Activated CD4-positive, alpha-beta T cell treated with anti-CD3 and anti-CD28 coated beads for 36 hours (primary cell): ENCODE measurements around the gene GPR183. TPM values are rescaled to one million over a fixed set of nuclear protein-coding genes. Genes with fewer than 3 reads are reported as not detected.

Experiments
- ATAC-seq: fragments of 200-7000 bp; cut with Tn5 transposase; one replicate; pipeline ENCODE4 v1.10.0; 2021; ENCODE audit warnings: mild to moderate bottlenecking, moderate library complexity
- CTCF ChIA-PET: fragments of 350-600 bp; sonication (Branson Sonifier 250); formaldehyde crosslinking; loops from one replicate; lab custom pipeline; 2021; ENCODE audit warnings: antibody characterized with exemption; lab: Charles Lee
- POLR2A ChIA-PET: fragments of 350-600 bp; sonication (Branson Sonifier 250); formaldehyde crosslinking; loops from one replicate; lab custom pipeline; 2021; ENCODE audit warnings: antibody characterized with exemption, inconsistent platforms; lab: Charles Lee
- DNase-seq: peaks from one replicate; pipeline ENCODE4 v3.0.0-alpha.2; 2020
- H3K27ac Mint-ChIP-seq: one replicate; pipeline ENCODE4 v1.8.0; 2021; ENCODE audit warnings: mixed read lengths
- H3K27me3 Mint-ChIP-seq: one replicate; pipeline ENCODE4 v1.8.0; 2021; ENCODE audit warnings: mixed read lengths
- H3K36me3 Mint-ChIP-seq: one replicate; pipeline ENCODE4 v1.8.0; 2021; ENCODE audit warnings: low read depth, mixed read lengths
- H3K4me1 Mint-ChIP-seq: one replicate; pipeline ENCODE4 v1.8.0; 2021; ENCODE audit warnings: mixed read lengths
- H3K4me3 Mint-ChIP-seq: one replicate; pipeline ENCODE4 v1.8.0; 2021; ENCODE audit warnings: mild to moderate bottlenecking, moderate library complexity, mixed read lengths
- H3K9me3 Mint-ChIP-seq: one replicate; pipeline ENCODE4 v1.8.0; 2021; ENCODE audit warnings: low read depth, mixed read lengths
- intact Hi-C, 2 experiments: fragments of 100-400 bp; cut with DNase I in 1 of 2; cut with micrococcal nuclease in 1 of 2; formaldehyde crosslinking; loops; one replicate each; pipeline versions ENCODE4 v1.14.2 to v1.15.1; 2022 to 2024; cut with DNase I, micrococcal nuclease
- total RNA-seq, 2 experiments: library from RNA; stranded (reverse); gene quantifications; one replicate each; pipeline ENCODE4 v1.2.3, GENCODE V29; 2021

The GPR183 gene
- total RNA-seq = 10 to 100 TPM; 50.3 to 51.9 TPM

- H3K4me3 Mint-ChIP-seq = peak within 1 kb of the TSS; percentile 85
- H3K9me3 Mint-ChIP-seq = no peaks in the 10 kb centered on the region
- peaks cover 55% of the 10 kb centered on the region for H3K36me3 Mint-ChIP-seq
- ATAC-seq (peak; percentile 45), DNase-seq (peak; percentile 36)
- POLR2A ChIA-PET = interaction anchor here (0.7 to 4.6 kb wide), 8 partner anchors 9 to 127 kb away, joined by 3 to 28 read pairs (median 16); no protein-coding TSS in a partner anchor
- peak within 1 kb of the TSS; percentile 98 for H3K27ac Mint-ChIP-seq
- no peaks in the 10 kb centered on the region for H3K27me3 Mint-ChIP-seq
- intact Hi-C loops = loop anchor here (1.0 to 5.0 kb wide), 10 partner anchors 8 to 190 kb away; partner anchors contain the start of gene UBAC2 (in 1 of the 2)
- peaks cover 73% of the 10 kb centered on the region for H3K4me1 Mint-ChIP-seq
- CTCF ChIA-PET = interaction anchor here (0.6 to 8.7 kb wide), 14 partner anchors 9 to 129 kb away, joined by 3 to 99 read pairs (median 5); partner anchors contain the start of genes GPR18 and UBAC2
Observed at GRCh38 chr13:99307247-99307646, at the start of gene GPR183. GPR183 (minus strand) TSS chr13:99307399; CDS start chr13:99296145, 11,254 bp downstream.

GRCh38 chr13:99356262-99357091, 49.3 kb upstream of the GPR183 start:
- Mint-ChIP-seq H3K4me3 (peak overlapping the region; percentile 42), H3K9me3 (no peaks in the 10 kb centered on the region), H3K27me3 (no peaks in the 10 kb centered on the region), H3K36me3 (peaks cover 69% of the 10 kb centered on the region), H3K27ac (peak overlapping the region; percentile 92), H3K4me1 (peaks cover 99% of the 10 kb centered on the region)
- intact Hi-C loops = loop anchor here (1.0 to 10.0 kb wide), 22 partner anchors 10 to 1038 kb away; partner anchors contain the start of genes GPR183 (in 2 of the 2), STK24 (in 1 of the 2) and UBAC2 (in 1 of the 2)
- ChIA-PET CTCF (interaction anchor here (0.9 to 2.6 kb wide), 13 partner anchors 15 to 87 kb away, joined by 3 to 17 read pairs (median 3); no protein-coding TSS in a partner anchor), POLR2A (interaction anchor here (0.6 to 3.6 kb wide), 13 partner anchors 25 to 138 kb away, joined by 3 to 19 read pairs (median 4); partner anchors contain the start of gene GPR183)
- ATAC-seq = peak; percentile 25
- peak; percentile 48 for DNase-seq

- H3K4me3 Mint-ChIP-seq = peak overlapping the region; percentile 42
- ChIA-PET POLR2A (interaction anchor here (0.6 to 3.6 kb wide), 6 partner anchors 34 to 78 kb away, joined by 3 to 19 read pairs (median 6); no protein-coding TSS in a partner anchor), CTCF (interaction anchor here (1.2 to 2.6 kb wide), 5 partner anchors 15 to 86 kb away, joined by 4 to 17 read pairs (median 6); no protein-coding TSS in a partner anchor)
- H3K9me3 Mint-ChIP-seq = no peaks in the 10 kb centered on the region
- H3K27ac Mint-ChIP-seq = peak overlapping the region; percentile 92
- H3K4me1 Mint-ChIP-seq = peaks cover 97% of the 10 kb centered on the region
- DNase-seq = no peak
- H3K36me3 Mint-ChIP-seq = peaks cover 69% of the 10 kb centered on the region
- intact Hi-C loops = loop anchor here (1.0 to 10.0 kb wide), 10 partner anchors 25 to 1039 kb away; partner anchors contain the start of genes STK24 (in 1 of the 2) and UBAC2 (in 1 of the 2)
- no peak for ATAC-seq
- no peaks in the 10 kb centered on the region for H3K27me3 Mint-ChIP-seq
Observed at GRCh38 chr13:99356012-99356261, 48.7 kb upstream of the GPR183 start.

GRCh38 chr13:99355267-99356011, 48.2 kb upstream of the GPR183 start:
- DNase-seq = no peak
- H3K27ac Mint-ChIP-seq = peak overlapping the region; percentile 92
- no peaks in the 10 kb centered on the region for H3K27me3 Mint-ChIP-seq
- peak overlapping the region; percentile 61 for H3K4me3 Mint-ChIP-seq
- POLR2A ChIA-PET = interaction anchor here (0.6 to 3.6 kb wide), 5 partner anchors 34 to 67 kb away, joined by 3 to 19 read pairs (median 9); no protein-coding TSS in a partner anchor
- peaks cover 97% of the 10 kb centered on the region for H3K4me1 Mint-ChIP-seq
- intact Hi-C loops = loop anchor here (1.0 to 10.0 kb wide), 10 partner anchors 25 to 1039 kb away; partner anchors contain the start of genes STK24 (in 1 of the 2) and UBAC2 (in 1 of the 2)
- no peaks in the 10 kb centered on the region for H3K9me3 Mint-ChIP-seq
- peaks cover 68% of the 10 kb centered on the region for H3K36me3 Mint-ChIP-seq
- ATAC-seq = no peak
- CTCF ChIA-PET = interaction anchor here (1.2 to 4.6 kb wide), 7 partner anchors 18 to 85 kb away, joined by 4 to 40 read pairs (median 9); no protein-coding TSS in a partner anchor

- ATAC-seq = no peak
- H3K27me3 Mint-ChIP-seq = no peaks in the 10 kb centered on the region
- no peaks in the 10 kb centered on the region for H3K9me3 Mint-ChIP-seq
- POLR2A ChIA-PET = interaction anchor here (0.6 to 3.6 kb wide), 6 partner anchors 27 to 81 kb away, joined by 3 to 23 read pairs (median 18); no protein-coding TSS in a partner anchor
- intact Hi-C loops = loop anchor here (1.0 to 10.0 kb wide), 2 partner anchors 59 to 780 kb away; partner anchors contain the start of gene STK24 (in 1 of the 2)
- peaks cover 95% of the 10 kb centered on the region for H3K4me1 Mint-ChIP-seq
- H3K4me3 Mint-ChIP-seq = peak overlapping the region; percentile 61
- DNase-seq = peak; percentile 54
- H3K36me3 Mint-ChIP-seq = peaks cover 68% of the 10 kb centered on the region
- peak overlapping the region; percentile 85 for H3K27ac Mint-ChIP-seq
- CTCF ChIA-PET = interaction anchor here (0.6 to 4.6 kb wide), 11 partner anchors 19 to 162 kb away, joined by 3 to 40 read pairs (median 4); partner anchors contain the start of gene GPR183
Observed at GRCh38 chr13:99354371-99354951, 47.3 kb upstream of the GPR183 start.

GRCh38 chr13:99353836-99354235, 46.6 kb upstream of the GPR183 start:
- CTCF ChIA-PET = interaction anchor here (0.6 to 4.6 kb wide), 12 partner anchors 20 to 85 kb away, joined by 3 to 40 read pairs (median 4); partner anchors contain the start of gene GPR183
- Mint-ChIP-seq H3K36me3 (peaks cover 68% of the 10 kb centered on the region), H3K4me1 (peaks cover 93% of the 10 kb centered on the region), H3K27ac (peak overlapping the region; percentile 85), H3K27me3 (no peaks in the 10 kb centered on the region), H3K4me3 (peak overlapping the region; percentile 61), H3K9me3 (no peaks in the 10 kb centered on the region)
- POLR2A ChIA-PET = interaction anchor here (0.6 to 3.1 kb wide), 6 partner anchors 28 to 81 kb away, joined by 3 to 23 read pairs (median 14); partner anchors contain the start of gene GPR183
- no peak for DNase-seq
- no peak for ATAC-seq
- intact Hi-C loops = loop anchor here (1.0 to 10.0 kb wide), 3 partner anchors 59 to 779 kb away; partner anchors contain the start of gene STK24 (in 1 of the 2)

- Mint-ChIP-seq H3K4me3 (peak overlapping the region; percentile 61), H3K36me3 (peaks cover 70% of the 10 kb centered on the region), H3K27ac (peak overlapping the region; percentile 93), H3K9me3 (no peaks in the 10 kb centered on the region), H3K27me3 (no peaks in the 10 kb centered on the region), H3K4me1 (peaks cover 95% of the 10 kb centered on the region)
- DNase-seq (no peak), ATAC-seq (no peak)
- intact Hi-C loops = loop anchor here in 1 of 2 experiments (2.0 to 10.0 kb wide), 2 partner anchors 138 to 778 kb away; partner anchors contain the start of gene STK24
- ChIA-PET POLR2A (interaction anchor here (0.6 to 3.1 kb wide), 13 partner anchors 28 to 799 kb away, joined by 3 to 23 read pairs (median 9); partner anchors contain the start of genes GPR183 and UBAC2), CTCF (interaction anchor here (0.7 to 4.6 kb wide), 19 partner anchors 10 to 177 kb away, joined by 3 to 40 read pairs (median 6); partner anchors contain the start of gene GPR183)
Observed at GRCh38 chr13:99353246-99353600, 46.0 kb upstream of the GPR183 start.

- CTCF ChIA-PET = interaction anchor here (0.6 to 4.6 kb wide), 34 partner anchors 9 to 176 kb away, joined by 3 to 40 read pairs (median 4); partner anchors contain the start of gene GPR183
- Mint-ChIP-seq H3K4me1 (peaks cover 95% of the 10 kb centered on the region), H3K36me3 (peaks cover 72% of the 10 kb centered on the region), H3K9me3 (no peaks in the 10 kb centered on the region), H3K27me3 (no peaks in the 10 kb centered on the region), H3K4me3 (peak overlapping the region; percentile 61), H3K27ac (peak overlapping the region; percentile 93)
- POLR2A ChIA-PET = interaction anchor here (0.6 to 3.1 kb wide), 22 partner anchors 11 to 798 kb away, joined by 3 to 23 read pairs (median 6); partner anchors contain the start of genes GPR183, TM9SF2 and UBAC2
- DNase-seq (peak; percentile 70), ATAC-seq (peak; percentile 18)
- intact Hi-C loops = loop anchor here (1.0 to 10.0 kb wide), 4 partner anchors 30 to 778 kb away; partner anchors contain the start of gene STK24 (in 1 of the 2)
Observed at GRCh38 chr13:99352351-99353245, 45.4 kb upstream of the GPR183 start.

GRCh38 chr13:99351772-99352171, 44.6 kb upstream of the GPR183 start:
- H3K9me3 Mint-ChIP-seq = no peaks in the 10 kb centered on the region
- DNase-seq (peak; percentile 57), ATAC-seq (peak; percentile 34)
- peak overlapping the region; percentile 93 for H3K27ac Mint-ChIP-seq
- intact Hi-C loops = loop anchor here (1.0 to 10.0 kb wide), 4 partner anchors 29 to 777 kb away; partner anchors contain the start of gene STK24 (in 1 of the 2)
- POLR2A ChIA-PET = interaction anchor here (0.8 to 3.1 kb wide), 17 partner anchors 10 to 151 kb away, joined by 3 to 23 read pairs (median 7); partner anchors contain the start of genes GPR183 and UBAC2
- peak overlapping the region; percentile 61 for H3K4me3 Mint-ChIP-seq
- H3K27me3 Mint-ChIP-seq = no peaks in the 10 kb centered on the region
- H3K36me3 Mint-ChIP-seq = peaks cover 75% of the 10 kb centered on the region
- H3K4me1 Mint-ChIP-seq = peaks cover 95% of the 10 kb centered on the region
- CTCF ChIA-PET = interaction anchor here (0.6 to 4.6 kb wide), 27 partner anchors 8 to 175 kb away, joined by 3 to 40 read pairs (median 5); partner anchors contain the start of gene GPR183
